ENCODE results near the gene LRRD1.

LRRD1 gene

GRCh38 chr7:92095380-92095779, 83.6 kb downstream of the LRRD1 start:
- no peak for TF ChIP-seq CTCF (IDR thresholded peaks at IDR 0.05; ENCODE audit: extremely low read depth, missing control alignments)
- no peak for DNase-seq (ENCODE audit: low spot score)

Measured in GM20000 (cell line).